Measurements from ENCODE around the gene PLEKHM3.

PLEKHM3 gene

DNA sequence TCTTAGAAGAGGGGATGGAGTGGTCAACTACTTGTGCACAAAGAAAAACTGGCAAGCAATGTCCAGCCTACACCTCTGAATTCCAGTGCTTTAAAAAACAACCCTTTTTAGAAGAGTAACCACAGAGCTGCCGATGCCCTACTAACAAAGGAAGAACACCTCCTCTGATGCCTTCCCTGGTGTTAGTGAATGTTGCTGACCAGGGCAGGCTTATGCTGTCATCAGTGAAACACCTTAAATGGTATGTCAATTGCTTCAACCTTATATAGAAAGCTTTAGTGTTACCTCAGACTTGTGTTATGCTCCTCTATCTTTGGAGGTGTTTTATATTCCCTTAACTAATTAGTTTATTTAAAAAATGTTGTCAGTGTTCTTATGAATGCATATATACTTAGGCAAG lies 175.9 kb downstream of the PLEKHM3 start:
- Histone ChIP-seq H3K9ac (ENCODE audit: low read length) (no peak overlapping the region), H3K79me1 (ENCODE audit: low read length) (no peaks in the 10 kb centered on the region), H3K36me3 (ENCODE audit: control insufficient read depth, insufficient read depth, low read length) (no peaks in the 10 kb centered on the region), H2BK5ac (ENCODE audit: low read length) (no peak overlapping the region), H2BK120ac (ENCODE audit: low read depth, low read length) (no peak overlapping the region), H3K56ac (ENCODE audit: low read length) (no peak overlapping the region), H4K8ac (ENCODE audit: low read depth, low read length) (no peak overlapping the region), H3K18ac (ENCODE audit: low read length) (no peak overlapping the region), H3K4me2 (ENCODE audit: low read length) (no peak overlapping the region), H3K27me3 (ENCODE audit: insufficient read depth, low read length, poor library complexity) (no peaks in the 10 kb centered on the region), H3K4ac (ENCODE audit: low read depth, low read length) (no peak overlapping the region), H4K5ac (ENCODE audit: low read length) (no peak overlapping the region), H3K4me3 (ENCODE audit: low read length) (no peak overlapping the region), H2AK5ac (ENCODE audit: low read length) (peak overlapping the region; percentile 70), H2BK15ac (replicated peaks; ENCODE audit: low read depth) (no peak overlapping the region), H3K23ac (ENCODE audit: low read length) (no peak overlapping the region), H3K27ac (ENCODE audit: low read depth, low read length) (no peak overlapping the region), H3K79me2 (ENCODE audit: control insufficient read depth, insufficient read depth, low read length) (no peaks in the 10 kb centered on the region), H3K4me1 (ENCODE audit: control insufficient read depth, low read depth, low read length) (peaks cover 9% of the 10 kb centered on the region)
- WGBS (ENCODE audit: extremely low coverage, insufficient coverage, low lambda C conversion rate) = no CpG with 5 or more reads among the region's 1 CpG
- peak; percentile 49 for DNase-seq

GRCh38 chr2:207848545-207848928 lies 176.8 kb downstream of the PLEKHM3 start:
- Histone ChIP-seq H2BK15ac (replicated peaks; ENCODE audit: low read depth) (no peak overlapping the region), H3K27ac (ENCODE audit: low read depth, low read length) (no peak overlapping the region), H3K27me3 (ENCODE audit: insufficient read depth, low read length, poor library complexity) (no peaks in the 10 kb centered on the region), H3K23ac (ENCODE audit: low read length) (no peak overlapping the region), H4K8ac (ENCODE audit: low read depth, low read length) (no peak overlapping the region), H3K4me1 (ENCODE audit: control insufficient read depth, low read depth, low read length) (peaks cover 9% of the 10 kb centered on the region), H2BK120ac (ENCODE audit: low read depth, low read length) (no peak overlapping the region), H3K4me3 (ENCODE audit: low read length) (no peak overlapping the region), H3K79me1 (ENCODE audit: low read length) (no peaks in the 10 kb centered on the region), H3K79me2 (ENCODE audit: control insufficient read depth, insufficient read depth, low read length) (no peaks in the 10 kb centered on the region), H3K4me2 (ENCODE audit: low read length) (no peak overlapping the region), H2AK5ac (ENCODE audit: low read length) (no peak overlapping the region), H3K36me3 (ENCODE audit: control insufficient read depth, insufficient read depth, low read length) (no peaks in the 10 kb centered on the region), H4K5ac (ENCODE audit: low read length) (no peak overlapping the region), H2BK5ac (ENCODE audit: low read length) (no peak overlapping the region), H3K18ac (ENCODE audit: low read length) (no peak overlapping the region), H3K9ac (ENCODE audit: low read length) (no peak overlapping the region), H3K56ac (ENCODE audit: low read length) (no peak overlapping the region), H3K4ac (ENCODE audit: low read depth, low read length) (no peak overlapping the region)
- no CpG with 5 or more reads among the region's 4 CpGs for WGBS (ENCODE audit: extremely low coverage, insufficient coverage, low lambda C conversion rate)
- DNase-seq = no peak

DNA sequence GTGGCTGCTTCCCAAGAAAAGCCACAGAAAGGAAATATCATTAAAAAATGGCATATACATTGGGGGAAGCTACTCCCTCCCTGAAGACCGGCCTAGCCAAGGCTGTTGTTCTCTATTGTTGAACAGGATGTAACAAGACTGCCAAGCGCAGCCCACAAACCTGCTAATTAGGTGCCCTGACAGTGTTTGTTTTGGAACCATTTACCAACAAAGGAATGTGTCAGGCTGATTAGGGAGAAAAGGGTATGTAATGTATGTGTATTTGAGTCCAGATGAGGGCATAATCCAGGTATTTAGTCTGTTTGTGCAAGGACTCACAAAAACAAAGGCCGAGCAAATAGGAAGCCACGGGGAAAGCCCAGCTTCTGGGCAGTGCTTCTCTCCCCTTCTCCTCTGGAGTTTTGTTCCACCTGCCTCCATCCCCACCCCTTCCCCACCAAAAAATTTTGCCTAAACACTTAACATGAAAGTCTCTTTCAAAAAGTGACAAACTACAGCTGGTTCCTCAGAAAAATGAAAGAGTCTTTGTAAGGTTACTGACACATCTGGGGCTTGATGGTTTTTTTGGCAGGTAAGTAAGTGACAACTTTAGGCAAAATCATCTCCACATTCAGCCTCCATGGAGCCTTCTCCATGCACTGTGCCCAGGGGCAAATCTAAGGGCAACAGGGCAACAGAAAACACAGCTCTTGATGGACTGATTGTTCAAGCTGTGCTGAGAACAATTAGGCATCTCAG lies 177.4 kb downstream of the PLEKHM3 start:
- no peaks in the 10 kb centered on the region for H3K79me2 ChIP-seq (ENCODE audit: control insufficient read depth, insufficient read depth, low read length)

GRCh38 chr2:207847098-207847806 lies 178.1 kb downstream of the PLEKHM3 start:
- Histone ChIP-seq H2BK15ac (replicated peaks; ENCODE audit: low read depth) (no peak overlapping the region), H3K4me1 (ENCODE audit: control insufficient read depth, low read depth, low read length) (peaks cover 9% of the 10 kb centered on the region), H3K36me3 (ENCODE audit: control insufficient read depth, insufficient read depth, low read length) (no peaks in the 10 kb centered on the region), H3K4me3 (ENCODE audit: low read length) (no peak overlapping the region), H3K4ac (ENCODE audit: low read depth, low read length) (no peak overlapping the region), H3K27ac (ENCODE audit: low read depth, low read length) (no peak overlapping the region), H3K27me3 (ENCODE audit: insufficient read depth, low read length, poor library complexity) (no peaks in the 10 kb centered on the region), H3K56ac (ENCODE audit: low read length) (peak overlapping the region; percentile 37), H3K79me1 (ENCODE audit: low read length) (no peaks in the 10 kb centered on the region), H3K23ac (ENCODE audit: low read length) (no peak overlapping the region), H3K4me2 (ENCODE audit: low read length) (no peak overlapping the region), H4K8ac (ENCODE audit: low read depth, low read length) (peak overlapping the region; percentile 81), H2BK5ac (ENCODE audit: low read length) (no peak overlapping the region), H3K79me2 (ENCODE audit: control insufficient read depth, insufficient read depth, low read length) (no peaks in the 10 kb centered on the region), H2AK5ac (ENCODE audit: low read length) (no peak overlapping the region), H3K18ac (ENCODE audit: low read length) (no peak overlapping the region), H3K9ac (ENCODE audit: low read length) (no peak overlapping the region), H4K5ac (ENCODE audit: low read length) (no peak overlapping the region), H2BK120ac (ENCODE audit: low read depth, low read length) (no peak overlapping the region)
- DNase-seq = no peak
- no CpG with 5 or more reads among the region's 3 CpGs for WGBS (ENCODE audit: extremely low coverage, insufficient coverage, low lambda C conversion rate)

More for the DNA sequence above, 177.4 kb downstream of the PLEKHM3 start:
- no peak overlapping the region for H3K18ac ChIP-seq (ENCODE audit: low read length)
- no peaks in the 10 kb centered on the region for H3K79me1 ChIP-seq (ENCODE audit: low read length)
- H2BK120ac ChIP-seq (ENCODE audit: low read depth, low read length) = no peak overlapping the region
- peaks cover 9% of the 10 kb centered on the region for H3K4me1 ChIP-seq (ENCODE audit: control insufficient read depth, low read depth, low read length)
- no peak overlapping the region for H4K8ac ChIP-seq (ENCODE audit: low read depth, low read length)
- no peak overlapping the region for H3K27ac ChIP-seq (ENCODE audit: low read depth, low read length)
- no peak overlapping the region for H3K4me3 ChIP-seq (ENCODE audit: low read length)
- no peak overlapping the region for H3K9ac ChIP-seq (ENCODE audit: low read length)
- no peak overlapping the region for H2BK5ac ChIP-seq (ENCODE audit: low read length)
- no peak overlapping the region for H2BK15ac ChIP-seq (replicated peaks; ENCODE audit: low read depth)
- H3K36me3 ChIP-seq (ENCODE audit: control insufficient read depth, insufficient read depth, low read length) = no peaks in the 10 kb centered on the region
- no peak overlapping the region for H3K23ac ChIP-seq (ENCODE audit: low read length)
- no peak overlapping the region for H4K5ac ChIP-seq (ENCODE audit: low read length)
- H3K27me3 ChIP-seq (ENCODE audit: insufficient read depth, low read length, poor library complexity) = no peaks in the 10 kb centered on the region
- H2AK5ac ChIP-seq (ENCODE audit: low read length) = no peak overlapping the region
- H3K4ac ChIP-seq (ENCODE audit: low read depth, low read length) = no peak overlapping the region
- WGBS (ENCODE audit: extremely low coverage, insufficient coverage, low lambda C conversion rate) = no CpG with 5 or more reads among the region's 4 CpGs
- peak; percentile 93 for DNase-seq
- no peak overlapping the region for H3K4me2 ChIP-seq (ENCODE audit: low read length)
- H3K56ac ChIP-seq (ENCODE audit: low read length) = peak overlapping the region; percentile 37

DNA sequence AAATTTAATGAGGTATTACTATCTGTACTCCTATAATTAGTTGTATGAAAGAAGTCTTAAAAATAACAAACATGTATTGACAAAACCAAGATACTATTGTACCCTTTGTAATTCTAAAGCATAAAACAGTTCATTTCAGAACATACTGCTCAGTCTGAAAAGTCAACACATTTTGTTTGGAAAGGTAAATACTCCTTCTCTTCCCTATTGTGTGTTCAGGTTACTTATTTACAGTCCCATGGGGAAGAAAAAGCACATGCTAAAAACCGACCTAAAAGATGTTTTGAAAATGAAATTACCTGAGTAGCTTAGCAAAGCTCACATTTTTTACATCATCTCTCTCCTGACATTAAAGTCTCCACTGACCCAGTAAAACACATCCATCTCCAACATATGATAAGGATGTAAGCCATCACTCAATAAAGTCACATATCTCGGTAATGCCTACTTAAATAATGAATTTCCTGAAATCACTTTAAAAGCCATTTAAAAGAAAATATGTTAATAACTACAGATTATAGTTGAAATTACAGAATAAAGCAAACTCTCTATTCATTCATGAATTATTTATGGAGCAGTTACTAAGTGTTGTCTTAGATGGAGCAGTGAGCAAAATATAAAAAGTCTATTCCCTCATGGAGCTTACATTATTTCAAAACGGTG lies 180.0 kb downstream of the PLEKHM3 start:
- Histone ChIP-seq H3K27ac (ENCODE audit: low read depth, low read length) (no peak overlapping the region), H3K79me1 (ENCODE audit: low read length) (no peaks in the 10 kb centered on the region), H3K4me1 (ENCODE audit: control insufficient read depth, low read depth, low read length) (peaks cover 9% of the 10 kb centered on the region), H3K56ac (ENCODE audit: low read length) (no peak overlapping the region), H3K4ac (ENCODE audit: low read depth, low read length) (no peak overlapping the region), H4K5ac (ENCODE audit: low read length) (no peak overlapping the region), H3K9ac (ENCODE audit: low read length) (no peak overlapping the region), H2BK120ac (ENCODE audit: low read depth, low read length) (no peak overlapping the region), H2BK5ac (ENCODE audit: low read length) (no peak overlapping the region), H3K79me2 (ENCODE audit: control insufficient read depth, insufficient read depth, low read length) (no peaks in the 10 kb centered on the region), H4K8ac (ENCODE audit: low read depth, low read length) (no peak overlapping the region), H3K27me3 (ENCODE audit: insufficient read depth, low read length, poor library complexity) (no peaks in the 10 kb centered on the region), H3K18ac (ENCODE audit: low read length) (no peak overlapping the region), H2BK15ac (replicated peaks; ENCODE audit: low read depth) (no peak overlapping the region), H3K23ac (ENCODE audit: low read length) (no peak overlapping the region), H2AK5ac (ENCODE audit: low read length) (no peak overlapping the region), H3K4me2 (ENCODE audit: low read length) (no peak overlapping the region), H3K36me3 (ENCODE audit: control insufficient read depth, insufficient read depth, low read length) (no peaks in the 10 kb centered on the region), H3K4me3 (ENCODE audit: low read length) (no peak overlapping the region)
- no CpG with 5 or more reads among the region's 3 CpGs for WGBS (ENCODE audit: extremely low coverage, insufficient coverage, low lambda C conversion rate)
- DNase-seq = no peak
